Cardiac muscle cell (in vitro differentiated cells and primary cell): ENCODE measurements around the gene B3GALNT2. TPM values are rescaled to one million over a fixed set of nuclear protein-coding genes. Genes with fewer than 3 reads are reported as not detected.
"Not testable (repeated sequence)": the region's sequence is repeated elsewhere in the genome, so short reads cannot be mapped to it uniquely, and the experiment has no call there.

Source experiments
- DNase-seq, 2 donors: peaks; one replicate each; pipeline versions ENCODE4 v3.0.0 to v3.0.0-alpha.2; 2010 to 2017; ENCODE audit warnings: low read depth in 1 of 2, low spot score in 1 of 2
- H3K27ac ChIP-seq: fragments of 200-600 bp; sonication (generic); 2 replicates; pipeline ENCODE4 v1.5.1; 2016
- H3K27me3 ChIP-seq: fragments of 200-600 bp; sonication (generic); 2 replicates; pipeline ENCODE4 v1.6.0; 2016; ENCODE audit warnings: control low read depth
- H3K36me3 ChIP-seq: fragments of 200-600 bp; sonication (generic); 2 replicates; pipeline ENCODE4 v1.5.1; 2016; ENCODE audit warnings: control low read depth
- H3K4me1 ChIP-seq: fragments of 200-600 bp; sonication (generic); 2 replicates; pipeline ENCODE4 v1.8.1; 2017; ENCODE audit warnings: low read depth, mild to moderate bottlenecking, mixed run types
- H3K4me3 ChIP-seq: fragments of 200-600 bp; sonication (generic); 2 replicates; pipeline ENCODE4 v1.5.1; 2016; ENCODE audit warnings: mild to moderate bottlenecking
- H3K9me3 ChIP-seq: fragments of 200-600 bp; sonication (generic); 2 replicates; pipeline ENCODE4 v1.5.1; 2017; ENCODE audit warnings: low read depth, mild to moderate bottlenecking, control low read depth
- polyA plus RNA-seq: library from polyadenylated mRNA; unstranded; fragments of >200 nt; fragmentation: Nextera tagmentation; extraction: Ambion mirVana; gene quantifications from 2 replicates; pipeline ENCODE4 v1.2.1, GENCODE V29; 2016
- total RNA-seq: library from RNA; depleted of rRNA; stranded (reverse); fragments of >200 nt; gene quantifications from 2 replicates; pipeline ENCODE4 v1.2.3, GENCODE V29; 2016
- TF ChIP-seq, protein P1 (sequence below): IDR thresholded peaks from 2 replicates; pipeline ENCODE4 v1.5.1; 2012; ENCODE audit warnings: low read depth, mild to moderate bottlenecking, low read length

B3GALNT2 gene
- total and polyA plus RNA-seq, 2 experiments from 2014 or later, result 11.4 to 22.4 TPM

DNA sequence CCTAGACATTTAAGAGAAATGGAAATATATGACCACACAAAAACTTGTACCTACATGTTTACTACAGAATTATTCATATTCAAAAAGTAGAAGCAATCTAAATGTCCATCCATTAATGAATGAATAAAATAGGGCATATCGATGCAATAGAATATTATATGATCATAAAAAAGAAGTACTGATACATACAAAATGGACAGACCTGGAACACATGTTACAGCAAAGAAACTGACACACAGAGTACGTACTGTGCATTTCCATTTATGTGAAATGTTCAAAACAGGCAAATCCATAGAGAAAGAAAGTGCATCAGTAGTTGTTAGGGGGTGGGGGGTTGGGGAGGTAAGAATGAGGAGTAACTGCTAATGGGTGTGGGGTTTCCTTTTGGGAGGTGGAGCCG is 39.2 kb downstream of the B3GALNT2 start:
- Histone ChIP-seq H3K4me3 (no peak overlapping the region), H3K4me1 (no peaks in the 10 kb centered on the region)
- TF ChIP-seq, protein P1, sequence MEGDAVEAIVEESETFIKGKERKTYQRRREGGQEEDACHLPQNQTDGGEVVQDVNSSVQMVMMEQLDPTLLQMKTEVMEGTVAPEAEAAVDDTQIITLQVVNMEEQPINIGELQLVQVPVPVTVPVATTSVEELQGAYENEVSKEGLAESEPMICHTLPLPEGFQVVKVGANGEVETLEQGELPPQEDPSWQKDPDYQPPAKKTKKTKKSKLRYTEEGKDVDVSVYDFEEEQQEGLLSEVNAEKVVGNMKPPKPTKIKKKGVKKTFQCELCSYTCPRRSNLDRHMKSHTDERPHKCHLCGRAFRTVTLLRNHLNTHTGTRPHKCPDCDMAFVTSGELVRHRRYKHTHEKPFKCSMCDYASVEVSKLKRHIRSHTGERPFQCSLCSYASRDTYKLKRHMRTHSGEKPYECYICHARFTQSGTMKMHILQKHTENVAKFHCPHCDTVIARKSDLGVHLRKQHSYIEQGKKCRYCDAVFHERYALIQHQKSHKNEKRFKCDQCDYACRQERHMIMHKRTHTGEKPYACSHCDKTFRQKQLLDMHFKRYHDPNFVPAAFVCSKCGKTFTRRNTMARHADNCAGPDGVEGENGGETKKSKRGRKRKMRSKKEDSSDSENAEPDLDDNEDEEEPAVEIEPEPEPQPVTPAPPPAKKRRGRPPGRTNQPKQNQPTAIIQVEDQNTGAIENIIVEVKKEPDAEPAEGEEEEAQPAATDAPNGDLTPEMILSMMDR, result no peak

DNA sequence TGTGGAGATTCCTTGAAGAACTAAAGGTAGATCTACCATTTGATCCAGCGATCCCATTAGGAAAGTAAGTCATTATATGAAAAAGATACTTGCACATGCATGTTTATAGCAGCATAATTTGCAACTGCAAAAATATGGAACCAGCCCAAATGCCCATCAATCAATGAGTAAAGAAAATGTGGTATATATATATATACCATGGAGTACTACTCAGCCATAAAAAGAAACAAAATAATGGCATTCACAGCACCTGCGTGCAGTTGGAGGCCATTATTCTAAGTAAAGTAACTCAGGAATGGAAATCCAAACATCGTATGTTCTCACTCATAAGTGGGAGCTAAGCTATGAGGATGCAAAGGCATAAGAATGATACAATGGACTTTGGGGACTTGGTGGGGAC is 41.4 kb downstream of the B3GALNT2 start:
- H3K36me3 ChIP-seq, result peaks cover 15% of the 10 kb centered on the region
- not testable (repeated sequence) for H3K27me3 ChIP-seq, H3K27ac ChIP-seq, H3K4me1 ChIP-seq, H3K9me3 ChIP-seq, H3K4me3 ChIP-seq, DNase-seq

More for the DNA sequence above, 39.2 kb downstream of the B3GALNT2 start:
- peaks cover 18% of the 10 kb centered on the region for H3K36me3 ChIP-seq
- no peaks in the 10 kb centered on the region for H3K9me3 ChIP-seq
- H3K27me3 ChIP-seq, result no peaks in the 10 kb centered on the region
- no peak for DNase-seq
- H3K27ac ChIP-seq, result no peak overlapping the region

DNA sequence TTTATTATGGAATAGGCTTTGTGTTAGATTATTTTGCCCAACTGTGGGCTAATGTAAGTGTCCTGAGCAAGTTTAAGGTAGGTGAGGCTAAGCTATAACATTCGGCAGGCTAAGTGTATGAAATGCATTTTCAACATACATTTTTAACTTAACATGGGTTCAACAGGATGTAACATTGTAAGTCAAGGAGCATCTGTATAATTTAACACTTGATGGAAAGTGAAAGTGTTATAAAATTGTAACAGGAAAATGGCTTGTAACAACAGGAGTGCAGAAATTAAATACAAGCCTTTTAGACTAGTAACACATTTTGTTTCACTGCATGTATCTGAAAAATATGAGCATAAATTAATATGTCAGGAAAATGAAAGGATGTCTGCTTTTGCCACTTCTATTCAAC is 42.3 kb downstream of the B3GALNT2 start:
- no peaks in the 10 kb centered on the region for H3K9me3 ChIP-seq
- H3K4me3 ChIP-seq, result no peak overlapping the region
- TF ChIP-seq, protein P1, result no peak
- no peaks in the 10 kb centered on the region for H3K4me1 ChIP-seq
- H3K36me3 ChIP-seq, result peaks cover 15% of the 10 kb centered on the region
- H3K27ac ChIP-seq, result no peak overlapping the region
- no peak for DNase-seq
- H3K27me3 ChIP-seq, result no peaks in the 10 kb centered on the region

DNA sequence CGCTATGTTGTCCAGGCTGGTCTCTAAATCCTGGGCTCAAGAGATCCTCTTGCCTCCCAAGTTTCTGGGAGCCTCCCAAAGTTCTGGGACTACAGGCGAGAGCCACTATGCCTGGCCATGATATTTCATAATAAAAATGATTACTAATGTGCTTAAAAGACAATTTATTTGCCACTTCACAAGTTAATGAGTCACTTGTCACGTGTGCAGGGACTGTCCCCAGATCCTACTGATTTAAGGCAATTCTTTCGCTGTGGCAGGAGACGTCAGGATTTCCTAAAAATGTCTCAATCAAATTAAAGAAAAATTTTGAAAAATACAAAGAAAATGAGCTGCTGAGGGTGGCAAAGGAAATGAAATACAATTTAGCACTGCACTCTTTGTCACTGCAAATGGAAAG is 43.5 kb downstream of the B3GALNT2 start:
- no peaks in the 10 kb centered on the region for H3K9me3 ChIP-seq
- no peak overlapping the region for H3K27ac ChIP-seq
- no peak for DNase-seq
- no peak overlapping the region for H3K4me3 ChIP-seq
- peaks cover 11% of the 10 kb centered on the region for H3K36me3 ChIP-seq
- TF ChIP-seq, protein P1, result no peak
- no peaks in the 10 kb centered on the region for H3K27me3 ChIP-seq
- H3K4me1 ChIP-seq, result no peaks in the 10 kb centered on the region

DNA sequence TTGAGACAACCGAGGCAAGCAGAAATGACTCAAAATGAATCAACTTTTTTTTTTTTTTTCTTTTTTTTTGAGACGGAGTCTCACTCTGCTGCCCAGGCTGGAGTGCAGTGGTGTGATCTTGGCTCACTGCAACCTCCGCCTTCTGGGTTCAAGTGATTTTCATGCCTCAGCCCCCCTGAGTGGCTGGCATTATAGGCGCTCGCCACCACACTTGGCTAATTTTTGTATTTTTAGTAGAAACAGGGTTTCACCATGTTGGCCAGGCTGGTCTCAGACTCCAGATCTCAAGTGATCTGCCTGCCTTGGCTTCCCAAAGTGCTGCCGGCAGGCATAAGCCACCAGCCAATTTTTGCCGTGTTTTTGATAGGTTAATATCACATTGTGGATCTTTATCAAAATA is 46.4 kb downstream of the B3GALNT2 start:
- H3K9me3 ChIP-seq, H3K4me3 ChIP-seq, H3K27me3 ChIP-seq, H3K4me1 ChIP-seq, DNase-seq, H3K27ac ChIP-seq: not testable (repeated sequence)
- H3K36me3 ChIP-seq, result peaks cover 17% of the 10 kb centered on the region

DNA sequence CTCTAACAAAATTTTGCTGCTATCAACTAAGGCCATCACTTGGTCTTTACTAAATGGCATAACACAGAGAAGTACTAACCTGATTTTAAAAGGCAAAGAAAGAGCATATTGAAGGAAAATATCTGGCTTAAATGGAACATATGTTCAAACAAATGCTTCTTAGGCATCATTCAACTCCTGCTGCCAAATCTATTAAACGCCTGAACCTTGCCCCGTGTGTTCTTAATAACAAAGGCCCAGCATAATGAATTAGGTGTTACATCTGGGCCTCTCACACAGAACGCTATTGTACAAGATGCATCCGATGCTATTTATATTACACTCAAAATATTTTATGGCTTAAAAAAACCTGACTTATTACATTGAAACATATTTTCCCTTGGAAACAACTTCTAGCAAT is 48.4 kb downstream of the B3GALNT2 start:
- H3K4me3 ChIP-seq, result no peak overlapping the region
- H3K27me3 ChIP-seq, result no peaks in the 10 kb centered on the region
- no peak for DNase-seq
- no peaks in the 10 kb centered on the region for H3K9me3 ChIP-seq
- peaks cover 22% of the 10 kb centered on the region for H3K36me3 ChIP-seq
- TF ChIP-seq, protein P1, result no peak
- H3K27ac ChIP-seq, result no peak overlapping the region
- peaks cover 6% of the 10 kb centered on the region for H3K4me1 ChIP-seq

DNA sequence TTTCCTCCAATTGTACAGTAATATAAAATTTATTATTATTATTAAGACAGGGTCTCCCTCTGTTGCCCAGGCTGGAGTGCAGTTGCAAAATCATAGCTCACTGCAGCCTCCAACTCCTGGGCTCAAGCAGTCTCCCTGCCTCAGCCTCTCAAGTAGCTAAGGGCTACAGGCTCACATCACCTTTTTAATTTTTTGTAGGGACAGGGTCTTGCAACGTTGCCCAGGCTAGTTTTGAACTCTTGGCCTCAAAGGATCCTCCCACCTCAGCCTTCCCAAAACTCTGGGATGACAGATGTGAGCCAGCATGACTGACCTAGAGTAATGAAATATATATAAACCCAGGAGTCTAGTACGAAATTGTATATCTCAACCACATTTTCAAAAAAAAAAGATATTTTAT is 49.2 kb downstream of the B3GALNT2 start:
- H3K36me3 ChIP-seq, result peaks cover 28% of the 10 kb centered on the region
- H3K4me3 ChIP-seq, result no peak overlapping the region
- peaks cover 13% of the 10 kb centered on the region for H3K4me1 ChIP-seq
- TF ChIP-seq, protein P1, result no peak
- no peak overlapping the region for H3K27ac ChIP-seq
- H3K27me3 ChIP-seq, result no peaks in the 10 kb centered on the region
- DNase-seq, result no peak
- no peaks in the 10 kb centered on the region for H3K9me3 ChIP-seq
